Measurements from ENCODE around the gene OLFM4.

The OLFM4 gene

DNA sequence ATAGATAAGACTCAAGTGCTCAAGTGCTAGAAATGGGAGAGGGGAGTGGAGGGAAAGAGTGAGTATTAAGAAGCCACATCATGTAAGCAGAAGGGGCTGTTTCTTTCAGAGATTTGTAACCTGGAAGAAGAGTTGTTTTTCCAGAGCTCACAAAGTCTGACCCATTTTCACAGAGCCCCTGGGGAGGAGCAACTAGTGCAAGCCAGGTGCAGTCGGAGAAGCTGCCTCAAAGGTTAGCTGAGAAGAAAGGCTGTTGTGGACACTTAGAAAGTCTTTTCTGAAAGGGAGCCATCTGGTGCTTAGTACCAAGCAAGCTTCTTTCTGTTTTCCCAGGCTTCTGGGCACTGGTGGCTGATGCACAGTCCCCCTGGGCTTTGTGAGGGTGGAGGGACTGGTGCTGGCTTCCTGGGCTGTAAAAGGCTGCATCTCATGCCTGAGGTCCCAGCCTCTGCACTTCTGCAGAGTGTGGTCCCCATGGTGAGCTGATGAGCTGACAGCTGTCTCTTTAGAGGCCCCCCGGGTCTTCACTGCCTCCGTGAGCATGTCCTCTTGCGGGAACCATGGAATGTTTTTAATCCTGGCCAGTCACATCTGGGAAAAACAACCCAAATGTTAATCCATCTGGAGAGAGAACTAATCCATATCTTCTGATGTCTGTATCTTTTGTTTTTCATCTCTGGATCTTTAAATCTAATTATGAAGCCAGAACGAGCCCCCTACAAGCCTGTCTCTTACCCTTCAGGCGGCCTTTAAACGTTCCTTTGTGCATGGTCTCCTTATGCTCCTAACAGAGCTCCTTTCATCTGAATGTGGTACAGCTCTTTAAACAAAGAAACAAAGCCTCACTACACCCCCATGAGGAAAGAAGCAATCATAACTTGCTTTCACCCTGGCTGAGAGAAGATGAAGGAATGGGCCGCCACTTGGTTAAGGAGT lies 40.2 kb downstream of the OLFM4 start:
- no peak for DNase-seq

GRCh38 chr13:53069800-53070199 lies 41.2 kb downstream of the OLFM4 start:
- no peak for DNase-seq

DNA sequence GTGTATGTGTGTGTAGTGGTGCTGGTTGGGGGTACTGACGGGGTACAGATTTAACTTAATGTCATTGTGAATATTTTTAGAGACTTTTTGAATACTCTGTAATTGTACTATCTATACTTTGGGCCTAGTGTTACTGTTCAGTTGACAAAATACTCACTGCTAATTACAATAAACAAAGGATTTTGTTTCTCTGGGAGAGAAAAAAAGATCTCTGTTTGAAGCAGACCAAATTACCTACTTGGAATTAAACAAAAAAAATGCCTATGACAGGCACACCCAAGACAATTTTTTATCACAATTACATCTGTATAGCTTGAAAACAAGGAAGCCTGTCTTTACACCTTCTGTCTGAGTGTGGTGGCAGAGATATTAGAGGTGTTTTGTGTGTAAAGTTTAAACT lies 45.1 kb downstream of the OLFM4 start:
- no peak for DNase-seq

- DNase-seq: no peak
Observed at GRCh38 chr13:53074114-53074513, 45.5 kb downstream of the OLFM4 start.

- no peak for DNase-seq
Observed at GRCh38 chr13:53075356-53076041, 46.9 kb downstream of the OLFM4 start.

- DNase-seq: no peak
Observed at GRCh38 chr13:53079691-53080090, 51.1 kb downstream of the OLFM4 start.

GRCh38 chr13:53088871-53089270 lies 60.3 kb downstream of the OLFM4 start:
- no peak for DNase-seq

- no peak for DNase-seq
Observed at GRCh38 chr13:53089951-53090350, 61.3 kb downstream of the OLFM4 start.

DNA sequence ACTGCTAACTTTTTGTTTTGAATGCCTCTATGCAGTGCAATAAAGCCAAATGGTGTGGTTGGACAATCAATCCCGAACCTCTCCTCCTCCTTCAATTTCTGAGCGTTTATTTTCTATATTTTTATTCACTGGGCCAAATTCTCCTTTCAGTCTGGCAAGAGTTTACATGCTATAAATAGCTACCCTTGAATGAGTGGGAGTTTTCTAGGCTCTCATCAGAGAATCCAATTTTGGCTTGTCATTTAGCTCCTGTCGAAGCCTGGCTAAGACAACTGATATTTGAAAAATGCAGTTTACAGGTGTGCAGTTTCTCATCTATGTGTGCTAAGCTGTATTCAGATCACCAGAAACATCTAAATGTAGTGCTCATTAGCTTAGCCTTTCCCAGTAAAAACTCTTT lies 61.8 kb downstream of the OLFM4 start:
- DNase-seq: no peak

DNA sequence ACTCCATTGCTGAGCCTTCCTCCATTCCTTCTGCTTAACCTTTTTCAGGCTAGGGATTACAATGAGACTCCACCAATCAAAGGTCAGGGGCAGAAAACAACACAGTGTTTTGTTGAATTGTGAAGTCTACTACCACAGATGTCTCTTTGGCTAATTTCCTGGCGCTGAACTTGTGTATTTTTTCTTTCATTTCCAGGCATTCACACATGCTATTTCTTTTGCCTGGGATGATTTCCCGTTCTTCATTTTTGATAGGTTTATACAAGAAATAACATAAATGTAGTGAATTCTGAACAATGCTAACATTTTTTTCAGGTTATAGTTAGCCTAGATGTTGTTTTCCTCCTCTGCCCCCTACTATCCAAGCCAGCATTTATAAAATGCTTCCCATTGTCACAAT lies 64.3 kb downstream of the OLFM4 start:
- DNase-seq: no peak

DNA sequence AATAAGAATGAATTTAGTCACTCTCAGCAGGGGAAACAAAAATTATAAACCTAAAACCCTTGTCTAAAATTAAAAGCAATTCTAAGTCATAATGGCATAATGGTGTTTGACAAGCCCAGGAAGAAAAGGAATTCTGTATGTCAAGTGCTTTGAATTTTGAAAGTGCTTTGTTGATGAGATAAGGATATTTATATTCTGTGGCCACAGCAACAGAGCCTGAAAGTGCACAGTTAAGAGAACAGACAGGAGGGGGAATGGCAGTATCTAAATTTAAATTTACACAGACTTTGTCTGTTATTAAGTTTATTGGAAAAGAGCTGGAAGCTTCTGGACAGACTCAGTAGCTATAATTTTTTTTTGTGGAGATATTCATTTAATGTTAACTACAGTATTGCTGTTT lies 69.8 kb downstream of the OLFM4 start:
- DNase-seq: no peak

GRCh38 chr13:53100394-53101063 lies 71.9 kb downstream of the OLFM4 start:
- DNase-seq: no peak

Measured in NCI-H1417 treated with DMSO at 0.1 percent for 48 hours (cell line).